ENCODE results near the gene BCAP31.

DNA sequence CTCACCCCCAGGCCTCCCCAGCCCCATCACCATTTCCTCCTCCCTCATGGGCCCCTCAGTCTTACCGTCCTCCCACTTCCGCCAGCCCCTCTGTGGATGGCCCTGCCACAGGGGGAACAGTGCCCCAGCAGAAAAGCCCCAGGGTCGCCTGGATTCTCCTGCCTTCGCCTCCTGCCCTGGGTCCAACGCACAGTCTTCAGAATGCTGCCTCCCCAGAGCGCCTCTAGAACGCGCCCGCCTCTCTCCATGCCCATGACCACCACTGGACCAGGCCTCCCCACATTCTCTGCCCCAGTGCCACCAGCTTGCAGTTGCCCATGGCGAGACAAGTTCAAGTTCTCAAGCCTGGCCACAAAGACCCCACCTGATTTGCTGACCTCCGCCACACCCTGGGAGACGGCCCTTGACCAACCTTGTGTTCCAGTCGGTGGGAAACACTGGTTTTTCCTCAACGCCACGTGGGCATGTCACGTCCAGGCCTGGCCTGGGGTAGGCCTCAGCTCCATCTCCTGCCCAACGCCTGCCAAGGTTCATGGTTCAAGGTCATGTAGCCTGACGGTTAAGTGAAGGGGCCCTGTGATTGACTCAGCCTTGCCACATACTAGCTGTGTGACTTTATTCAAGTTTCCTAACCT is 39.2 kb upstream of the BCAP31 start:
- TF ChIP-seq, protein P1, sequence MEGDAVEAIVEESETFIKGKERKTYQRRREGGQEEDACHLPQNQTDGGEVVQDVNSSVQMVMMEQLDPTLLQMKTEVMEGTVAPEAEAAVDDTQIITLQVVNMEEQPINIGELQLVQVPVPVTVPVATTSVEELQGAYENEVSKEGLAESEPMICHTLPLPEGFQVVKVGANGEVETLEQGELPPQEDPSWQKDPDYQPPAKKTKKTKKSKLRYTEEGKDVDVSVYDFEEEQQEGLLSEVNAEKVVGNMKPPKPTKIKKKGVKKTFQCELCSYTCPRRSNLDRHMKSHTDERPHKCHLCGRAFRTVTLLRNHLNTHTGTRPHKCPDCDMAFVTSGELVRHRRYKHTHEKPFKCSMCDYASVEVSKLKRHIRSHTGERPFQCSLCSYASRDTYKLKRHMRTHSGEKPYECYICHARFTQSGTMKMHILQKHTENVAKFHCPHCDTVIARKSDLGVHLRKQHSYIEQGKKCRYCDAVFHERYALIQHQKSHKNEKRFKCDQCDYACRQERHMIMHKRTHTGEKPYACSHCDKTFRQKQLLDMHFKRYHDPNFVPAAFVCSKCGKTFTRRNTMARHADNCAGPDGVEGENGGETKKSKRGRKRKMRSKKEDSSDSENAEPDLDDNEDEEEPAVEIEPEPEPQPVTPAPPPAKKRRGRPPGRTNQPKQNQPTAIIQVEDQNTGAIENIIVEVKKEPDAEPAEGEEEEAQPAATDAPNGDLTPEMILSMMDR (conservative IDR thresholded peaks at IDR 0.05; ENCODE audit: low read depth, low read length), result no peak
- no peak for TF ChIP-seq EZH2 (IDR thresholded peaks at IDR 0.05; ENCODE audit: borderline replicate concordance, low read depth, low read length, poor library complexity, severe bottlenecking)
